ENCODE measurements around the gene ATP8A2. TPM values are rescaled to one million over a fixed set of nuclear protein-coding genes. Genes with fewer than 3 reads are reported as not detected.

ATP8A2 gene
- total and polyA plus RNA-seq, 4 donors: 0.01 to 0.08 (median 0.05) TPM; not detected in 1

DNA sequence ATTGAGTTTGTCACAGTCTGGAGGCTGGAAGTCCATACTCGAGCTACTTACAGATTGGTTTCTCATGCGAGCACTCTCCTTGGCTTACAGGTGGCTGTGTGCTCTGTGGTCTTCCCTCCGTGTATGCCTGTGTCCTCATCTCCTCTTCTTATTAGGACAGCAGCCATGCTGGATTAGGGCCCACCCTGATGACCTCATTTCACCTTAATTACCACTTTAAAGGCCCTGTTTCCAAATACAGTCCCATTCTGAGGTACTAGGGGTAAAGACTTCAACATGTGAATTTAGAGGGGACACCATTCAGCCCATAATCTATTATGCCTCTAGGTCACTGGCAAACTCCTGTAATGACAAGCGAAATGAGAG, 639.4 kb downstream of the ATP8A2 start:
- TF ChIP-seq SP1 (IDR thresholded peaks at IDR 0.05) (no peak), YY1 (IDR thresholded peaks at IDR 0.05) (no peak), FOXA2 (IDR thresholded peaks at IDR 0.05) (no peak), HNF4G (IDR thresholded peaks at IDR 0.05) (no peak), RXRA (IDR thresholded peaks at IDR 0.05) (no peak), NR2F2 (IDR thresholded peaks at IDR 0.05) (no peak), FOXA1 (IDR thresholded peaks at IDR 0.05) (no peak), EGR1 (IDR thresholded peaks at IDR 0.05; ENCODE audit: low read depth in 2 of 2) (no peak), JUND (IDR thresholded peaks at IDR 0.05) (no peak), GABPA (IDR thresholded peaks at IDR 0.05 in 1 of 2, conservative IDR thresholded peaks at IDR 0.05 in 1 of 2) (no peak), TAF1 (conservative IDR thresholded peaks at IDR 0.05) (no peak), HNF4A (conservative IDR thresholded peaks at IDR 0.05) (no peak), RAD21 (IDR thresholded peaks at IDR 0.05) (no peak)
- TF ChIP-seq, protein P1, sequence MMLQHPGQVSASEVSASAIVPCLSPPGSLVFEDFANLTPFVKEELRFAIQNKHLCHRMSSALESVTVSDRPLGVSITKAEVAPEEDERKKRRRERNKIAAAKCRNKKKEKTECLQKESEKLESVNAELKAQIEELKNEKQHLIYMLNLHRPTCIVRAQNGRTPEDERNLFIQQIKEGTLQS (IDR thresholded peaks at IDR 0.05): no peak
- TF ChIP-seq, protein P2, sequence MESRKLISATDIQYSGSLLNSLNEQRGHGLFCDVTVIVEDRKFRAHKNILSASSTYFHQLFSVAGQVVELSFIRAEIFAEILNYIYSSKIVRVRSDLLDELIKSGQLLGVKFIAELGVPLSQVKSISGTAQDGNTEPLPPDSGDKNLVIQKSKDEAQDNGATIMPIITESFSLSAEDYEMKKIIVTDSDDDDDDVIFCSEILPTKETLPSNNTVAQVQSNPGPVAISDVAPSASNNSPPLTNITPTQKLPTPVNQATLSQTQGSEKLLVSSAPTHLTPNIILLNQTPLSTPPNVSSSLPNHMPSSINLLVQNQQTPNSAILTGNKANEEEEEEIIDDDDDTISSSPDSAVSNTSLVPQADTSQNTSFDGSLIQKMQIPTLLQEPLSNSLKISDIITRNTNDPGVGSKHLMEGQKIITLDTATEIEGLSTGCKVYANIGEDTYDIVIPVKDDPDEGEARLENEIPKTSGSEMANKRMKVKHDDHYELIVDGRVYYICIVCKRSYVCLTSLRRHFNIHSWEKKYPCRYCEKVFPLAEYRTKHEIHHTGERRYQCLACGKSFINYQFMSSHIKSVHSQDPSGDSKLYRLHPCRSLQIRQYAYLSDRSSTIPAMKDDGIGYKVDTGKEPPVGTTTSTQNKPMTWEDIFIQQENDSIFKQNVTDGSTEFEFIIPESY (IDR thresholded peaks at IDR 0.05): no peak
- TF ChIP-seq, protein P3, sequence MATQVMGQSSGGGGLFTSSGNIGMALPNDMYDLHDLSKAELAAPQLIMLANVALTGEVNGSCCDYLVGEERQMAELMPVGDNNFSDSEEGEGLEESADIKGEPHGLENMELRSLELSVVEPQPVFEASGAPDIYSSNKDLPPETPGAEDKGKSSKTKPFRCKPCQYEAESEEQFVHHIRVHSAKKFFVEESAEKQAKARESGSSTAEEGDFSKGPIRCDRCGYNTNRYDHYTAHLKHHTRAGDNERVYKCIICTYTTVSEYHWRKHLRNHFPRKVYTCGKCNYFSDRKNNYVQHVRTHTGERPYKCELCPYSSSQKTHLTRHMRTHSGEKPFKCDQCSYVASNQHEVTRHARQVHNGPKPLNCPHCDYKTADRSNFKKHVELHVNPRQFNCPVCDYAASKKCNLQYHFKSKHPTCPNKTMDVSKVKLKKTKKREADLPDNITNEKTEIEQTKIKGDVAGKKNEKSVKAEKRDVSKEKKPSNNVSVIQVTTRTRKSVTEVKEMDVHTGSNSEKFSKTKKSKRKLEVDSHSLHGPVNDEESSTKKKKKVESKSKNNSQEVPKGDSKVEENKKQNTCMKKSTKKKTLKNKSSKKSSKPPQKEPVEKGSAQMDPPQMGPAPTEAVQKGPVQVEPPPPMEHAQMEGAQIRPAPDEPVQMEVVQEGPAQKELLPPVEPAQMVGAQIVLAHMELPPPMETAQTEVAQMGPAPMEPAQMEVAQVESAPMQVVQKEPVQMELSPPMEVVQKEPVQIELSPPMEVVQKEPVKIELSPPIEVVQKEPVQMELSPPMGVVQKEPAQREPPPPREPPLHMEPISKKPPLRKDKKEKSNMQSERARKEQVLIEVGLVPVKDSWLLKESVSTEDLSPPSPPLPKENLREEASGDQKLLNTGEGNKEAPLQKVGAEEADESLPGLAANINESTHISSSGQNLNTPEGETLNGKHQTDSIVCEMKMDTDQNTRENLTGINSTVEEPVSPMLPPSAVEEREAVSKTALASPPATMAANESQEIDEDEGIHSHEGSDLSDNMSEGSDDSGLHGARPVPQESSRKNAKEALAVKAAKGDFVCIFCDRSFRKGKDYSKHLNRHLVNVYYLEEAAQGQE (IDR thresholded peaks at IDR 0.05): no peak
- TF ChIP-seq, protein P4, sequence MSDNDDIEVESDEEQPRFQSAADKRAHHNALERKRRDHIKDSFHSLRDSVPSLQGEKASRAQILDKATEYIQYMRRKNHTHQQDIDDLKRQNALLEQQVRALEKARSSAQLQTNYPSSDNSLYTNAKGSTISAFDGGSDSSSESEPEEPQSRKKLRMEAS (IDR thresholded peaks at IDR 0.05): no peak
- TF ChIP-seq, protein P5, sequence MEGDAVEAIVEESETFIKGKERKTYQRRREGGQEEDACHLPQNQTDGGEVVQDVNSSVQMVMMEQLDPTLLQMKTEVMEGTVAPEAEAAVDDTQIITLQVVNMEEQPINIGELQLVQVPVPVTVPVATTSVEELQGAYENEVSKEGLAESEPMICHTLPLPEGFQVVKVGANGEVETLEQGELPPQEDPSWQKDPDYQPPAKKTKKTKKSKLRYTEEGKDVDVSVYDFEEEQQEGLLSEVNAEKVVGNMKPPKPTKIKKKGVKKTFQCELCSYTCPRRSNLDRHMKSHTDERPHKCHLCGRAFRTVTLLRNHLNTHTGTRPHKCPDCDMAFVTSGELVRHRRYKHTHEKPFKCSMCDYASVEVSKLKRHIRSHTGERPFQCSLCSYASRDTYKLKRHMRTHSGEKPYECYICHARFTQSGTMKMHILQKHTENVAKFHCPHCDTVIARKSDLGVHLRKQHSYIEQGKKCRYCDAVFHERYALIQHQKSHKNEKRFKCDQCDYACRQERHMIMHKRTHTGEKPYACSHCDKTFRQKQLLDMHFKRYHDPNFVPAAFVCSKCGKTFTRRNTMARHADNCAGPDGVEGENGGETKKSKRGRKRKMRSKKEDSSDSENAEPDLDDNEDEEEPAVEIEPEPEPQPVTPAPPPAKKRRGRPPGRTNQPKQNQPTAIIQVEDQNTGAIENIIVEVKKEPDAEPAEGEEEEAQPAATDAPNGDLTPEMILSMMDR (IDR thresholded peaks at IDR 0.05; ENCODE audit: low read depth, low read length, missing input control): no peak
- no peaks in the 10 kb centered on the region for H3K4me1 ChIP-seq (ENCODE audit: control insufficient read depth in 4 of 4, insufficient read depth in 4 of 4, low read length in 3 of 4)
- no peak overlapping the region for H3K9ac ChIP-seq (ENCODE audit: low read depth in 1 of 2, low read length in 2 of 2)
- H3K27me3 ChIP-seq (ENCODE audit: control insufficient read depth in 4 of 4, insufficient read depth in 4 of 4, low read length in 3 of 4): peaks cover 0 to 8% (median 3%) of the 10 kb centered on the region in 4 donors
- WGBS: 87% methylated on average over 4 of the region's 4 CpGs
- DNase-seq (ENCODE audit: low spot score): no peak
- no peaks in the 10 kb centered on the region for H3K36me3 ChIP-seq (ENCODE audit: control insufficient read depth in 4 of 4, insufficient read depth in 3 of 4, low read depth in 1 of 4, low read length in 3 of 4)
- H3K4me3 ChIP-seq (ENCODE audit: low read depth in 1 of 3, low read length in 3 of 3): no peak overlapping the region
- H3K27ac ChIP-seq (ENCODE audit: low read depth in 1 of 2, low read length in 2 of 2): no peak overlapping the region
- H3K9me3 ChIP-seq (ENCODE audit: control insufficient read depth in 4 of 4, low read length in 3 of 4): no peaks in the 10 kb centered on the region

Measured in liver (tissue), 9 donors.